ENCODE data around the gene ACSBG1.

DNA sequence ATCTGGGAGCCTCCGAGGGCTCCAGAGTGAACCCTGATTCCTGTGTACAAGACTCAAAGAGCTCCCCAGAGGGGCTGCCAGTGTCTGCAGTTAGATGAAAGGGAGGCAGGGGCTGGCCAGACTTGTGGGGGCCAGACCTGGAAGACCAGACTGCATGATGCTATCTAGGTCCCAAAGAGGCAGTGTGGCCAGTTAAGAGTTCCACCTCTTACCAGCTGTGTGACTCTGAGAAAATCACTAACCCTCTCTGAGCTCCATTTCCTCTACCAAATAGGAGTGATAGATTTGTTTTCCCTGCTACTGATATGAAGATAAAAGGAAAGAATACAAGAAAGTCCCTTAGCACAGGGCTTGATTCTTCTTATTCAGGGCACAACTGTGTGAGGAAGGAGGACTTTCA is 29.0 kb downstream of the ACSBG1 start:
- TF ChIP-seq, protein P1, sequence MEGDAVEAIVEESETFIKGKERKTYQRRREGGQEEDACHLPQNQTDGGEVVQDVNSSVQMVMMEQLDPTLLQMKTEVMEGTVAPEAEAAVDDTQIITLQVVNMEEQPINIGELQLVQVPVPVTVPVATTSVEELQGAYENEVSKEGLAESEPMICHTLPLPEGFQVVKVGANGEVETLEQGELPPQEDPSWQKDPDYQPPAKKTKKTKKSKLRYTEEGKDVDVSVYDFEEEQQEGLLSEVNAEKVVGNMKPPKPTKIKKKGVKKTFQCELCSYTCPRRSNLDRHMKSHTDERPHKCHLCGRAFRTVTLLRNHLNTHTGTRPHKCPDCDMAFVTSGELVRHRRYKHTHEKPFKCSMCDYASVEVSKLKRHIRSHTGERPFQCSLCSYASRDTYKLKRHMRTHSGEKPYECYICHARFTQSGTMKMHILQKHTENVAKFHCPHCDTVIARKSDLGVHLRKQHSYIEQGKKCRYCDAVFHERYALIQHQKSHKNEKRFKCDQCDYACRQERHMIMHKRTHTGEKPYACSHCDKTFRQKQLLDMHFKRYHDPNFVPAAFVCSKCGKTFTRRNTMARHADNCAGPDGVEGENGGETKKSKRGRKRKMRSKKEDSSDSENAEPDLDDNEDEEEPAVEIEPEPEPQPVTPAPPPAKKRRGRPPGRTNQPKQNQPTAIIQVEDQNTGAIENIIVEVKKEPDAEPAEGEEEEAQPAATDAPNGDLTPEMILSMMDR (conservative IDR thresholded peaks at IDR 0.05), result no peak
- TF ChIP-seq ZFX (IDR thresholded peaks at IDR 0.05), result no peak
